ENCODE data around the gene NOL4L. TPM values are rescaled to one million over a fixed set of nuclear protein-coding genes. Genes with fewer than 3 reads are reported as not detected.

The NOL4L gene
- total RNA-seq, 2 experiments from 2014 or later: 53.1 to 55.6 TPM

- intact Hi-C loops (cut with DNase I, micrococcal nuclease): no loop called here
- POLR2A ChIA-PET: interaction anchor here (1.9 kb wide), 1 partner anchor 13 kb away, joined by 6 read pairs; no protein-coding TSS in a partner anchor
- Histone ChIP-seq H3K36me3 (ENCODE audit: insufficient read depth, low read length) (peaks cover 51% of the 10 kb centered on the region), H3K27ac (ENCODE audit: low read depth in 1 of 2, low read length in 2 of 2) (no peak overlapping the region), H3K4me1 (ENCODE audit: insufficient read depth, low read length) (peaks cover 30% of the 10 kb centered on the region), H3K27me3 (ENCODE audit: control insufficient read depth in 1 of 2, insufficient read depth in 2 of 2, low read length in 2 of 2) (no peaks in the 10 kb centered on the region), H3K9me3 (ENCODE audit: control insufficient read depth in 1 of 2, insufficient read depth in 1 of 2, low read length in 2 of 2) (no peaks in the 10 kb centered on the region), H3K4me3 (ENCODE audit: low read length) (no peak overlapping the region)
- H3K27me3 Mint-ChIP-seq: no peaks in the 10 kb centered on the region
- no peak overlapping the region for H3K4me3 Mint-ChIP-seq
- no peak for ATAC-seq (ENCODE audit: poor library complexity)
- peak overlapping the region; percentile 73 for H3K27ac Mint-ChIP-seq
- CTCF ChIA-PET: interaction anchor here (1.4 kb wide), 1 partner anchor 10 kb away, joined by 6 read pairs; no protein-coding TSS in a partner anchor
- DNase-seq: no peak
- H3K36me3 Mint-ChIP-seq (ENCODE audit: low read depth): peaks cover 65% of the 10 kb centered on the region
- peaks cover 64% of the 10 kb centered on the region for H3K4me1 Mint-ChIP-seq (ENCODE audit: low read depth)
- no peaks in the 10 kb centered on the region for H3K9me3 Mint-ChIP-seq
- TF ChIP-seq, protein P1, sequence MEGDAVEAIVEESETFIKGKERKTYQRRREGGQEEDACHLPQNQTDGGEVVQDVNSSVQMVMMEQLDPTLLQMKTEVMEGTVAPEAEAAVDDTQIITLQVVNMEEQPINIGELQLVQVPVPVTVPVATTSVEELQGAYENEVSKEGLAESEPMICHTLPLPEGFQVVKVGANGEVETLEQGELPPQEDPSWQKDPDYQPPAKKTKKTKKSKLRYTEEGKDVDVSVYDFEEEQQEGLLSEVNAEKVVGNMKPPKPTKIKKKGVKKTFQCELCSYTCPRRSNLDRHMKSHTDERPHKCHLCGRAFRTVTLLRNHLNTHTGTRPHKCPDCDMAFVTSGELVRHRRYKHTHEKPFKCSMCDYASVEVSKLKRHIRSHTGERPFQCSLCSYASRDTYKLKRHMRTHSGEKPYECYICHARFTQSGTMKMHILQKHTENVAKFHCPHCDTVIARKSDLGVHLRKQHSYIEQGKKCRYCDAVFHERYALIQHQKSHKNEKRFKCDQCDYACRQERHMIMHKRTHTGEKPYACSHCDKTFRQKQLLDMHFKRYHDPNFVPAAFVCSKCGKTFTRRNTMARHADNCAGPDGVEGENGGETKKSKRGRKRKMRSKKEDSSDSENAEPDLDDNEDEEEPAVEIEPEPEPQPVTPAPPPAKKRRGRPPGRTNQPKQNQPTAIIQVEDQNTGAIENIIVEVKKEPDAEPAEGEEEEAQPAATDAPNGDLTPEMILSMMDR (IDR thresholded peaks at IDR 0.05): no peak
These were observed 89.2 kb downstream of the NOL4L start for GRCh38 chr20:32495949-32496348.

GRCh38 chr20:32495217-32495565, 89.9 kb downstream of the NOL4L start:
- H3K9me3 ChIP-seq (ENCODE audit: control insufficient read depth in 1 of 2, insufficient read depth in 1 of 2, low read length in 2 of 2): no peaks in the 10 kb centered on the region
- CTCF ChIA-PET: no interaction called here
- ATAC-seq (ENCODE audit: poor library complexity) (no peak), DNase-seq (no peak)
- H3K4me3 ChIP-seq (ENCODE audit: low read length): no peak overlapping the region
- Mint-ChIP-seq H3K27me3 (no peaks in the 10 kb centered on the region), H3K4me1 (ENCODE audit: low read depth) (peaks cover 66% of the 10 kb centered on the region), H3K27ac (peak overlapping the region; percentile 73), H3K9me3 (no peaks in the 10 kb centered on the region), H3K4me3 (no peak overlapping the region), H3K36me3 (ENCODE audit: low read depth) (peaks cover 68% of the 10 kb centered on the region)
- H3K4me1 ChIP-seq (ENCODE audit: insufficient read depth, low read length): peaks cover 30% of the 10 kb centered on the region
- H3K27ac ChIP-seq (ENCODE audit: low read depth in 1 of 2, low read length in 2 of 2): no peak overlapping the region
- intact Hi-C loops (cut with DNase I, micrococcal nuclease): no loop called here
- POLR2A ChIA-PET: no interaction called here
- TF ChIP-seq, protein P1 (IDR thresholded peaks at IDR 0.05): no peak
- H3K36me3 ChIP-seq (ENCODE audit: insufficient read depth, low read length): peaks cover 55% of the 10 kb centered on the region
- no peaks in the 10 kb centered on the region for H3K27me3 ChIP-seq (ENCODE audit: control insufficient read depth in 1 of 2, insufficient read depth in 2 of 2, low read length in 2 of 2)

GRCh38 chr20:32494483-32495216, 90.5 kb downstream of the NOL4L start:
- TF ChIP-seq, protein P1 (IDR thresholded peaks at IDR 0.05): no peak

More at GRCh38 chr20:32494483-32495216, 90.5 kb downstream of the NOL4L start:
- intact Hi-C loops (cut with DNase I, micrococcal nuclease): no loop called here
- Histone ChIP-seq H3K4me3 (ENCODE audit: low read length) (no peak overlapping the region), H3K36me3 (ENCODE audit: insufficient read depth, low read length) (peaks cover 50% of the 10 kb centered on the region), H3K9me3 (ENCODE audit: control insufficient read depth in 1 of 2, insufficient read depth in 1 of 2, low read length in 2 of 2) (no peaks in the 10 kb centered on the region), H3K4me1 (ENCODE audit: insufficient read depth, low read length) (peaks cover 30% of the 10 kb centered on the region), H3K27ac (ENCODE audit: low read depth in 1 of 2, low read length in 2 of 2) (no peak overlapping the region), H3K27me3 (ENCODE audit: control insufficient read depth in 1 of 2, insufficient read depth in 2 of 2, low read length in 2 of 2) (no peaks in the 10 kb centered on the region)
- Mint-ChIP-seq H3K4me3 (no peak overlapping the region), H3K27me3 (no peaks in the 10 kb centered on the region), H3K36me3 (ENCODE audit: low read depth) (peaks cover 71% of the 10 kb centered on the region), H3K4me1 (ENCODE audit: low read depth) (peaks cover 64% of the 10 kb centered on the region), H3K9me3 (no peaks in the 10 kb centered on the region), H3K27ac (peak overlapping the region; percentile 70)
- no peak for ATAC-seq (ENCODE audit: poor library complexity)
- CTCF ChIA-PET: no interaction called here
- DNase-seq: no peak
- POLR2A ChIA-PET: interaction anchor here (0.6 kb wide), 1 partner anchor 1238 kb away, joined by 3 read pairs; no protein-coding TSS in a partner anchor
